Thoracic aorta (tissue), 2 donors: ENCODE data around the gene CHN2. TPM values are rescaled to one million over a fixed set of nuclear protein-coding genes. Genes with fewer than 3 reads are reported as not detected.

ENCODE experiments used
- ATAC-seq: fragments of 150-250 bp; one replicate; pipeline ENCODE4 v1.8.0; 2017; ENCODE audit warnings: low read depth; ENCODE audit not compliant: insufficient number of reproducible peaks, low FRiP score
- DNase-seq: peaks from one replicate; pipeline ENCODE4 v3.0.0-alpha.2; 2020; ENCODE audit warnings: low spot score
- H3K27ac ChIP-seq, 2 donors: fragments of 200-600 bp; sonication (generic); 1 replicate in 1 of 2; 2 replicates in 1 of 2; pipeline ENCODE4 v1.5.1; 2016; ENCODE audit warnings: mild to moderate bottlenecking in 2 of 2, moderate library complexity in 2 of 2
- H3K27me3 ChIP-seq: fragments of 200-600 bp; sonication (generic); replicated peaks from 2 replicates; pipeline ENCODE4 v1.6.0; 2016; ENCODE audit warnings: mild to moderate bottlenecking; ENCODE audit not compliant: insufficient read depth
- H3K36me3 ChIP-seq: fragments of 200-600 bp; sonication (generic); one replicate; pipeline ENCODE4 v1.5.1; 2016
- H3K4me1 ChIP-seq, 2 donors: fragments of 200-600 bp; sonication (generic); 1 replicate in 1 of 2; 2 replicates in 1 of 2; pipeline versions ENCODE4 v1.5.1 to v1.6.0; 2016; ENCODE audit warnings: low read depth in 2 of 2, mild to moderate bottlenecking in 1 of 2; ENCODE audit not compliant: control insufficient read depth in 1 of 2
- H3K4me3 ChIP-seq: fragments of 200-600 bp; sonication (generic); 2 replicates; pipeline ENCODE4 v1.5.1; 2016; ENCODE audit warnings: mild to moderate bottlenecking
- H3K9me3 ChIP-seq: fragments of 200-600 bp; sonication (generic); 2 replicates; pipeline ENCODE4 v1.5.1; 2016
- total RNA-seq, 2 donors: library from RNA; depleted of rRNA; stranded (reverse); fragments of >200 nt; gene quantifications; one replicate each; pipeline versions ENCODE4 v1.1.0 to v1.2.3, GENCODE V29; 2016
- TF ChIP-seq, protein P1 (sequence below): fragments of 200-600 bp; sonication (generic); IDR thresholded peaks from one replicate; pipeline ENCODE4 v1.5.1; 2019; ENCODE audit warnings: antibody characterized with exemption

Gene CHN2
- total RNA-seq, 2 donors from 2014 or later: 22.6 to 44.7 TPM

DNA sequence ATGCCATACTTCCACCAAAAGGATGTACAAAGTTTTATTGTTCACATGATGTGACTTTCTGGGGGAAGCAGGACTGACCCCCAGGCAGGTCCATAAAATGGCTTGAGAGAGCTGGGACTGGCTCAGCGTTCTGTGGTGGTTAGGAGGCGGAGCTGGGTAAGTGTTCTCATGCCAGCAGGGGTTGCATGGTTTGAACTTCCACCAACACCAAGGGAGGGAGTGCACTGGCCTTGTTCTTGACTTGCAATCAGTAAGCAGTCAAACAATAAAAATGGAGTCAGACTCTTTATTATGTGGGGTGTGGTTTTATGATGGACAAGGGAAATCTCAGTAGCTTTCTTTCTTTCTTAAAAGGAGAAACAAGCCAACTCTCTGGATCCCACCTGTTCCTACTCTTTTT is 273.6 kb downstream of the CHN2 start:
- no peaks in the 10 kb centered on the region for H3K27me3 ChIP-seq
- no peaks in the 10 kb centered on the region for H3K9me3 ChIP-seq
- H3K36me3 ChIP-seq: no peaks in the 10 kb centered on the region
- no peak overlapping the region for H3K27ac ChIP-seq
- TF ChIP-seq, protein P1, sequence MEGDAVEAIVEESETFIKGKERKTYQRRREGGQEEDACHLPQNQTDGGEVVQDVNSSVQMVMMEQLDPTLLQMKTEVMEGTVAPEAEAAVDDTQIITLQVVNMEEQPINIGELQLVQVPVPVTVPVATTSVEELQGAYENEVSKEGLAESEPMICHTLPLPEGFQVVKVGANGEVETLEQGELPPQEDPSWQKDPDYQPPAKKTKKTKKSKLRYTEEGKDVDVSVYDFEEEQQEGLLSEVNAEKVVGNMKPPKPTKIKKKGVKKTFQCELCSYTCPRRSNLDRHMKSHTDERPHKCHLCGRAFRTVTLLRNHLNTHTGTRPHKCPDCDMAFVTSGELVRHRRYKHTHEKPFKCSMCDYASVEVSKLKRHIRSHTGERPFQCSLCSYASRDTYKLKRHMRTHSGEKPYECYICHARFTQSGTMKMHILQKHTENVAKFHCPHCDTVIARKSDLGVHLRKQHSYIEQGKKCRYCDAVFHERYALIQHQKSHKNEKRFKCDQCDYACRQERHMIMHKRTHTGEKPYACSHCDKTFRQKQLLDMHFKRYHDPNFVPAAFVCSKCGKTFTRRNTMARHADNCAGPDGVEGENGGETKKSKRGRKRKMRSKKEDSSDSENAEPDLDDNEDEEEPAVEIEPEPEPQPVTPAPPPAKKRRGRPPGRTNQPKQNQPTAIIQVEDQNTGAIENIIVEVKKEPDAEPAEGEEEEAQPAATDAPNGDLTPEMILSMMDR: no peak
- no peak for ATAC-seq
- DNase-seq: no peak
- peaks cover 8 to 11% of the 10 kb centered on the region in 2 donors for H3K4me1 ChIP-seq
- no peak overlapping the region for H3K4me3 ChIP-seq

DNA sequence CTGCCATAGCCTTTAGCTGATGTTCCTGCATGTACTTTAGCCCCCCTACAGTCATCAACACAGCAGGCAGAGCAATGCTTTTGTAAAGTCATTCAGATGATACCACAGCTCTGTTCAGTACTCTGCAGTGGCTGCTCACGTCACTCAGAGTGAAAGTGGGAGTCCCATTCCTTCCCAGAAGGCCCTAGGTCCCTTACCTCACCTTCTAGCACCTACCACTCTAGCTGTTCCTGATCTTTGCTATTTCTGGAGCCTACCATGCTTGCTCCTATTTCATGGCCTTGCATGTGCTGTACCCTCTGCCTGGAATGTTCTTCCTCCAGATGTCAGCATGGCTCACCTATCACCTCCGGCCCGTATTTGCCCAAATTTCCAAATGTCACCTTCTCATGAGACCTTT is 274.7 kb downstream of the CHN2 start:
- ATAC-seq (no peak), DNase-seq (no peak)
- TF ChIP-seq, protein P1: no peak
- peaks cover 8 to 11% of the 10 kb centered on the region in 2 donors for H3K4me1 ChIP-seq
- no peaks in the 10 kb centered on the region for H3K27me3 ChIP-seq
- H3K9me3 ChIP-seq: no peaks in the 10 kb centered on the region
- H3K4me3 ChIP-seq: no peak overlapping the region
- H3K36me3 ChIP-seq: no peaks in the 10 kb centered on the region
- H3K27ac ChIP-seq: no peak overlapping the region

DNA sequence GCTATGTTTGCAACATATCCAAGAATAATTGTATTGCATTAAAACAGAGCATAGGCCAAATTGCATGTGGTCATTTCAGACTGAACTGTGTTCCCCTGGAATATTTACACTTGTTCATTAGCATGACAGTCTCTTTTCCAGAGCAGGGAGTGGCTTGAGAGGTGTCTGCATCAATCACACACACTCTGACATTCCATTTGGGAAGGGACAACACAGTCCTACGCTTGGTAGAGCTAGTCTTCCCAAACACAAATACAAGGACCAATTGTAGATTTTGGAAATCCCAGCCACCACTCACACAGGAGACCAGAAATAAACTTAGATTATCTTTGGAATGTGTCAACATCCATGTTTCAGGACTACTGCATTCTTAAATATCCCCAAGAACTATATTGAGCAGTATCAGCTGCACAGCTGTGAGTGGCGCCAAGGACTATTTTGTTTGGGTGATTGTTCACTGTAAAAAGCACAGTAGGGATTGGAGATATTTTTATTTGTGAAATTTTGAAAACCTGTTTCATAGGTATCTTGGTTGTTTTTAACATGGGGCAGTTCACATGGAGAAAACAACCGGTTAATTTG is 275.5 kb downstream of the CHN2 start:
- DNase-seq (no peak), ATAC-seq (no peak)
- Histone ChIP-seq H3K4me1 (peaks cover 8 to 11% of the 10 kb centered on the region in 2 donors), H3K36me3 (no peaks in the 10 kb centered on the region), H3K9me3 (no peaks in the 10 kb centered on the region), H3K27me3 (no peaks in the 10 kb centered on the region), H3K4me3 (no peak overlapping the region), H3K27ac (no peak overlapping the region)
- TF ChIP-seq, protein P1: no peak

DNA sequence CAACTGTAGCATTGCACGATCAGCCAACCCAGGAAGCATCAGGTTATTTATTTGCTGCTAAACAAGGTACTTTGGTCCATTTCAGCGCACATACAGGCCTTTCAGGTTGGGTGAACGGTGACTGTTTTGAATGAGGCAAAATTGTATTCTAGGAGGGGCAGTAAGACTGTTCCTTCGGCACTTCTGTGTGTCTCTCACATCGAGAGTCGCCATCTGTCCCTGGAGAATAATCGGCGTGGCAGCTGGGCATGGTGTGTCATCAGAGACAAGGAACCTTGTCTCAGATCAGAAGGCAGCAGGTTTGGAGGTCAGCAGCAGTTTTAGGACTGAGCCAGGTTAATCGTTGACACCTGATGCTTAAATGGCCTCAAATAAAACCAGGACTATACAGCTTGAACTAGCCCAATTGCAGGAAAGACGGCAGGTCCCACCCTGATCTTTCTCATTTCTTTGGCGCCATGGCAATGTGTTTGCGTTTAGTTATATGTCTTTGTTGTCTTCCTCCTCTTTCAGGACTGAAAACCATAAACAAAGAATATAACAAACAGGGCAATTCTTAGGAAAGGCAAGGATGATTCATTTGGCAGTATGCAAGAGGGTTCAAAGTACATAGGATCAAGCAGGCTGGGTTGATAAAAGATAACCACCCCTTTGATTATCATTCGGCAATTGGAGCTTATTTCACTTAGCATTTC is 277.0 kb downstream of the CHN2 start:
- ATAC-seq (no peak), DNase-seq (no peak)
- Histone ChIP-seq H3K4me3 (no peak overlapping the region), H3K27me3 (no peaks in the 10 kb centered on the region), H3K36me3 (no peaks in the 10 kb centered on the region), H3K9me3 (no peaks in the 10 kb centered on the region), H3K27ac (no peak overlapping the region), H3K4me1 (peaks cover 8 to 11% of the 10 kb centered on the region in 2 donors)
- TF ChIP-seq, protein P1: no peak

DNA sequence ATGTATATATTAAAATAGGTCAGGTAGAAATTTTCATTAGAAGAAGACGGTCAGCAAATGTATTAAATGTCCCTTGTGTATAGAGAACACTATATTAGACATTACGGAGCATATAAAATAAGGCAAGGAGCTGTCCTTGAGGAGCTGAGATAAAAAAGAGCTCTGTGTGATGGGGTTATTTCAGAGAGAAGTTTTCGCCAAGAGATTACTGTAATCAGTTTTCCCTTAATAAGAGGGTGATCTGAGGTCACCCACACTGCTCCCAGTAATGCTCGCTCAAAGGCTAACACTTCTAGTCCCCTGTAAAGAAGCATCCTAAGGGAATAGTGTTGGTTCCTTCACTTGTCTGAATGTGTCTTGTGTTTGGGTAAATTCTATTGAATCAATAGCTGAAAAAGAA is 282.3 kb downstream of the CHN2 start:
- H3K27ac ChIP-seq: no peak overlapping the region
- no peak for ATAC-seq
- no peak overlapping the region for H3K4me3 ChIP-seq
- H3K27me3 ChIP-seq: no peaks in the 10 kb centered on the region
- no peak for DNase-seq
- H3K9me3 ChIP-seq: no peaks in the 10 kb centered on the region
- H3K4me1 ChIP-seq: peaks cover 14 to 28% of the 10 kb centered on the region in 2 donors
- H3K36me3 ChIP-seq: no peaks in the 10 kb centered on the region
- TF ChIP-seq, protein P1: no peak
